Upper lobe of left lung (tissue), 6 donors: ENCODE data around the gene UCP3. TPM values are rescaled to one million over a fixed set of nuclear protein-coding genes. Genes with fewer than 3 reads are reported as not detected.
A peak's percentile ranks its signal among the peaks of the same experiment; 100 is the strongest.

Experiments used
- ATAC-seq, 2 donors: fragments of 200-7000 bp; cut with Tn5 transposase; one replicate each; pipeline ENCODE4 v1.9.1; 2022; ENCODE audit warnings: mild to moderate bottlenecking in 2 of 2, moderate library complexity in 2 of 2; ENCODE audit not compliant: low FRiP score in 2 of 2
- DNase-seq, 2 donors: peaks; one replicate each; pipeline ENCODE4 v3.0.0-alpha.2; 2019 to 2020
- H3K27ac ChIP-seq, 4 donors: fragments of 200-600 bp; sonication (generic); one replicate each; pipeline ENCODE4 v1.5.1; 2016 to 2019
- H3K27me3 ChIP-seq, 4 donors: fragments of 200-600 bp; sonication (generic); one replicate each; pipeline ENCODE4 v1.5.1; 2017 to 2019
- H3K36me3 ChIP-seq, 4 donors: fragments of 200-600 bp; sonication (generic); one replicate each; pipeline ENCODE4 v1.5.1; 2016 to 2019
- H3K4me1 ChIP-seq, 4 donors: fragments of 200-600 bp; sonication (generic); one replicate each; pipeline ENCODE4 v1.5.1; 2018 to 2019
- H3K4me3 ChIP-seq, 4 donors: fragments of 200-600 bp; sonication (generic); one replicate each; pipeline ENCODE4 v1.5.1; 2017 to 2019; ENCODE audit warnings: mild to moderate bottlenecking in 2 of 4, moderate library complexity in 1 of 4
- H3K9me3 ChIP-seq, 4 donors: fragments of 200-600 bp; sonication (generic); one replicate each; pipeline ENCODE4 v1.5.1; 2018 to 2019
- CTCF ChIP-seq, 6 experiments: fragments of 450-650 bp in 4 of 6; fragments of 200-600 bp in 2 of 6; sonication (generic) in 2 of 6; IDR thresholded peaks; one replicate each; pipeline ENCODE4 v1.5.1; 2016 to 2019; ENCODE audit warnings: antibody characterized with exemption in 6 of 6
- EP300 ChIP-seq, 4 donors: sonication (generic); formaldehyde crosslinking; IDR thresholded peaks; one replicate each; pipeline ENCODE4 v1.5.1; 2017; ENCODE audit warnings: antibody characterized with exemption in 4 of 4, control low read depth in 2 of 4
- POLR2A ChIP-seq, 4 donors: fragments of 450-650 bp; IDR thresholded peaks; one replicate each; pipeline ENCODE4 v1.5.1; 2016 to 2017; ENCODE audit warnings: antibody characterized with exemption in 4 of 4, mild to moderate bottlenecking in 2 of 4
- POLR2AphosphoS5 ChIP-seq, 2 donors: sonication (generic); formaldehyde crosslinking; IDR thresholded peaks; one replicate each; pipeline ENCODE4 v1.5.1; 2017; ENCODE audit warnings: antibody characterized with exemption in 2 of 2
- WGBS, 2 donors: methylation state at CpG; one replicate each; pipeline ENCODE4 v1.1.5; 2017 to 2018; 5-methylcytosine and 5-hydroxymethylcytosine counted together
- total RNA-seq, 6 donors: library from RNA; depleted of rRNA in 4 of 6; stranded (reverse); fragments of >200 nt in 4 of 6; gene quantifications; one replicate each; pipeline versions ENCODE4 v1.1.0 to v1.2.1, GENCODE V29; 2016 to 2021
- donor health status: DM: no; HTN: no; CAD: no; lungs with moderate emphysema.
- donor health status: DM: no; HTN: yes; CAD: no; lungs with severe emphysema.

The UCP3 gene
- total RNA-seq, 6 donors from 2014 or later, result 1.2 to 5.2 (median 2.4) TPM

GRCh38 chr11:74014880-74015279 is 6.0 kb upstream of the UCP3 start:
- DNase-seq (peak in 1 of 2 donors; percentile 22), ATAC-seq (no peak)
- H3K27me3 ChIP-seq, result no peaks in the 10 kb centered on the region
- WGBS, 2 donors, result 78 to 100% methylated on average over 1 to 2 of the region's 2 CpGs
- H3K36me3 ChIP-seq, result peaks cover 0 to 20% (median 10%) of the 10 kb centered on the region in 4 donors
- H3K27ac ChIP-seq, result no peak overlapping the region
- H3K4me3 ChIP-seq, result no peak overlapping the region
- no peaks in the 10 kb centered on the region for H3K9me3 ChIP-seq
- peaks cover 19 to 28% (median 26%) of the 10 kb centered on the region in 4 donors for H3K4me1 ChIP-seq
- TF ChIP-seq POLR2AphosphoS5 (IDR thresholded peaks at IDR 0.05) (no peak), CTCF (IDR thresholded peaks at IDR 0.05) (no peak), POLR2A (IDR thresholded peaks at IDR 0.05) (no peak), EP300 (IDR thresholded peaks at IDR 0.05) (no peak)

DNA sequence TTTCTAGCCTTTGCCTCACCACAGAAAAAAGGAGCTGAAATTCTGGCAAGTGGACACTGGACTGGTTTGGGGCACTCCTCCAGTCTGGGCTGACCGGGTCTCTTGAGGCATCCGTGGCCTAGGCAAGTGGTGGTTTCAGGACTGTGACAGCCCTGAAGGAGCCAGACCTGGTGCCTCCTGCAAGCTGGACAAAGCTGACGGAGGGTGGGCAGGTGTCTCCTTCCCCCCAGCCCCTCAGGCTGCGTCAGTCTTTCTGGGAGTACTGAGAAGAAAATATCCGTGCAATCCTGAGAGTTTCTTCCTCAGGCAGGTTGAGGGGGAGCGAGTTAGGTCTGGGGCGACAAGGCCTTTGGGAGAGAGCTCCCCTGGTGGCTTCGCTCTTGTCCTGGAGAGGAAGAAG is 4.3 kb upstream of the UCP3 start:
- peaks cover 0 to 20% (median 10%) of the 10 kb centered on the region in 4 donors for H3K36me3 ChIP-seq

DNA sequence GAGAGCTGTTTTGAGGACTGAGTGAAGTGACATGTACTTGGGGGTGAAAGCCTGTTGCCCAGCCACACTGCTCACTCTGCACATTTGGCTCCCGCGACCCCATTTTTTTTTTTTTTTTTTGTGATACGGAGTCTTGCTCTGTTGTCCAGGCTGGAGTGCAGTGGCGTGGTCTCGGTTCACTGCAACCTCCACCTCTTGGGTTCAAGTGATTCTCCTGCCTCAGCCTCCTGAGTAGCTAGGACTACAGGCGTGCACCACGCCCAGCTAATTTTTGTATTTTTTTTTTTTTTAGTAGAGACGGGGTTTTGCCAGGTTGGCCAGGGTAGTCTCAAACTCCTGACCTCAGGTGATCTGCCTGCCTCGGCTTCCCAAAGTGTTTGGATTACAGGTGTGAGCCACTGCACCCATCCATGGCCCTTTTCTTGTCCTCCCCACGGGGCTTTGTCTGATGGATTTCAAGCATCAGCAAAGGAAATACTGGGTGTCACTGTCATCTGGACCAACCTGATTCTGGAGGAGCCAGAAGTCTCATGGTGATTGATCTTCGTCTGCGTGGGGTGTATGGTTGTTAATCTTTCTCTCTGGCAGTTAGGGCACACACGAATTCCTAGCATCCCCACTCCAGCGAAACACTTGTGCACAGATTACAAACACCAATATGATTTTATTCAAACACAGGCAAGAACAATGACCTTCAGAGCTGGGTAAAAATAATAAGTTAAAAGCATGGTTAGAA is 3.4 kb upstream of the UCP3 start:
- Histone ChIP-seq H3K9me3 (no peaks in the 10 kb centered on the region), H3K36me3 (peaks cover 0 to 20% (median 10%) of the 10 kb centered on the region in 4 donors), H3K4me1 (peaks cover 0 to 4% (median 1%) of the 10 kb centered on the region in 4 donors), H3K27me3 (no peaks in the 10 kb centered on the region), H3K4me3 (no peak overlapping the region), H3K27ac (no peak overlapping the region)
- no peak for TF ChIP-seq POLR2AphosphoS5 (IDR thresholded peaks at IDR 0.05)
- TF ChIP-seq EP300 (IDR thresholded peaks at IDR 0.05), result no peak
- TF ChIP-seq POLR2A (IDR thresholded peaks at IDR 0.05), result no peak
- TF ChIP-seq CTCF (IDR thresholded peaks at IDR 0.05), result no peak
- ATAC-seq (no peak), DNase-seq (no peak)
- 91 to 93% methylated on average over 14 of the region's 14 CpGs for WGBS, 2 donors

More for the DNA sequence above, 4.3 kb upstream of the UCP3 start:
- WGBS, 2 donors, result 95 to 99% methylated on average over 8 of the region's 8 CpGs
- DNase-seq (no peak), ATAC-seq (no peak)
- Histone ChIP-seq H3K4me3 (no peak overlapping the region), H3K4me1 (peaks cover 5 to 11% (median 9%) of the 10 kb centered on the region in 4 donors), H3K27ac (no peak overlapping the region), H3K27me3 (no peaks in the 10 kb centered on the region), H3K9me3 (no peaks in the 10 kb centered on the region)
- no peak for TF ChIP-seq CTCF (IDR thresholded peaks at IDR 0.05)
- no peak for TF ChIP-seq POLR2AphosphoS5 (IDR thresholded peaks at IDR 0.05)
- TF ChIP-seq EP300 (IDR thresholded peaks at IDR 0.05), result no peak
- no peak for TF ChIP-seq POLR2A (IDR thresholded peaks at IDR 0.05)

DNA sequence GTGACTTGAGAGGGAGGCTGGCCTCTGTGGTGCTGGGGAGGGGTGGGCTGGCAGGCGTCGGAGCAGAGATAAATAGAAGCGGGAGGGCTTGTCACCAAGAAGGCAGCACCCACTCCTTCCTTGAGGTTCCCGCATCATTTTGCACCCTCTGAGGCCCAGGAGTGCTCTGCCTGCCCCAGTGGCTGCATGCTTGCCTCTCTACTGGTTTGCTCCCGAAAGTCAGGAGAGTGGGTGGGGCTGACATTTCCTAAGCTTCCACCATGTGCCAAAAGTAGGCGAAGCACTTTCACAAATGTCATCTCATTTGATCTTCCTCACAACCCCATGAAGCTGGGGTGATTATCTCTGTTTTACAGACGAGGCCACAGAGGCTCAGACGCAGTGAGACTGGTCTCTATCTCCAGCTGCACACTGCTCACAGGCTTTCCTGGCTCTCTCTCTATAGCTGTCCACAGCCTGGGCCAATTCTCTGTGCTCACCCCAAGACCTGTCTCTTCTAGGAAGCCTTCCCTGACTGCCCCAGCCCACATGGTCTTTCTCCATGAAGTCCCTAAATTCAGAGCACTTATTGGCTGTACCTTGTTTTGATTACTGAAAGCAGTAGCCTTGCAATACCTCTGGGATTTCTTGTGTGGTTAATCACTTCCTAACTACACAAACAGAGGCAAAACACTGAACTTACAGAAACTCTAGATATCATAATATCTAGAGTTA is 2.6 kb upstream of the UCP3 start:
- no peaks in the 10 kb centered on the region for H3K4me1 ChIP-seq
- H3K27ac ChIP-seq, result no peak overlapping the region
- no peaks in the 10 kb centered on the region for H3K27me3 ChIP-seq
- H3K4me3 ChIP-seq, result no peak overlapping the region
- TF ChIP-seq POLR2AphosphoS5 (IDR thresholded peaks at IDR 0.05) (no peak), EP300 (IDR thresholded peaks at IDR 0.05) (no peak), CTCF (IDR thresholded peaks at IDR 0.05) (no peak)
- no peaks in the 10 kb centered on the region for H3K9me3 ChIP-seq
- DNase-seq (no peak), ATAC-seq (no peak)
- H3K36me3 ChIP-seq, result peaks cover 0 to 20% (median 10%) of the 10 kb centered on the region in 4 donors
- 91 to 92% methylated on average over 8 of the region's 8 CpGs for WGBS, 2 donors
